Esophagus muscularis mucosa (tissue), 4 donors: ENCODE data around the gene IL36RN. TPM values are rescaled to one million over a fixed set of nuclear protein-coding genes. Genes with fewer than 3 reads are reported as not detected.
A peak's percentile ranks its signal among the peaks of the same experiment; 100 is the strongest.

Source experiments
- DNase-seq: peaks from one replicate; pipeline ENCODE4 v3.0.0-alpha.2; 2017; ENCODE audit errors: extremely low spot score
- H3K27ac ChIP-seq, 4 donors: fragments of 200-600 bp; sonication (generic); replicated peaks in 1 of 4; 1 replicate in 3 of 4; 2 replicates in 1 of 4; pipeline ENCODE4 v1.5.1; 2016 to 2019; ENCODE audit warnings: mild to moderate bottlenecking in 1 of 4
- H3K27me3 ChIP-seq, 4 donors: fragments of 200-600 bp; sonication (generic); one replicate each; pipeline versions ENCODE4 v1.5.1 to v1.6.0; 2016 to 2019
- H3K36me3 ChIP-seq, 4 donors: fragments of 200-600 bp; sonication (generic); one replicate each; pipeline ENCODE4 v1.5.1; 2016 to 2019
- H3K4me1 ChIP-seq, 4 donors: fragments of 200-600 bp; sonication (generic); one replicate each; pipeline ENCODE4 v1.5.1; 2016 to 2019
- H3K4me3 ChIP-seq, 4 donors: fragments of 200-600 bp; sonication (generic); 1 replicate in 2 of 4; 2 replicates in 2 of 4; pipeline ENCODE4 v1.5.1; 2016 to 2019; ENCODE audit warnings: mild to moderate bottlenecking in 4 of 4, moderate library complexity in 1 of 4
- H3K9me3 ChIP-seq, 4 donors: fragments of 200-600 bp; sonication (generic); 1 replicate in 3 of 4; 2 replicates in 1 of 4; pipeline ENCODE4 v1.5.1; 2016 to 2019
- CTCF ChIP-seq, 3 experiments: fragments of 200-600 bp in 2 of 3; fragments of 450-650 bp in 1 of 3; sonication (generic) in 2 of 3; IDR thresholded peaks; one replicate each; pipeline ENCODE4 v1.5.1; 2017 to 2019; ENCODE audit warnings: antibody characterized with exemption in 3 of 3, mild to moderate bottlenecking in 2 of 3, moderate library complexity in 1 of 3
- EP300 ChIP-seq: sonication (generic); formaldehyde crosslinking; IDR thresholded peaks from one replicate; pipeline ENCODE4 v1.6.1; 2017; ENCODE audit warnings: antibody characterized with exemption
- POLR2A ChIP-seq: fragments of 450-650 bp; IDR thresholded peaks from one replicate; pipeline ENCODE4 v1.6.1; 2017; ENCODE audit warnings: antibody characterized with exemption, moderate library complexity, mild to moderate bottlenecking, low read depth
- POLR2AphosphoS5 ChIP-seq, 2 donors: sonication (generic); formaldehyde crosslinking; IDR thresholded peaks; one replicate each; pipeline ENCODE4 v1.6.1; 2017; ENCODE audit warnings: antibody characterized with exemption in 2 of 2
- WGBS: methylation state at CpG from one replicate; pipeline ENCODE4 v1.1.5; 2018; 5-methylcytosine and 5-hydroxymethylcytosine counted together
- intact Hi-C: fragments of 100-400 bp; cut with DNase I; formaldehyde crosslinking; loops from one replicate; pipeline ENCODE4 v1.15.1; 2023
- total RNA-seq, 4 donors: library from RNA; depleted of rRNA; stranded (reverse); fragments of >200 nt; gene quantifications; one replicate each; pipeline versions ENCODE4 v1.1.0 to v1.2.1, GENCODE V29; 2016

Gene IL36RN
- total RNA-seq, 4 donors from 2014 or later = not detected

GRCh38 chr2:113068706-113069485, 9.9 kb downstream of the IL36RN start:
- H3K4me3 ChIP-seq = no peak overlapping the region
- H3K9me3 ChIP-seq = no peaks in the 10 kb centered on the region
- 53% methylated on average over 5 of the region's 5 CpGs for WGBS
- no peaks in the 10 kb centered on the region for H3K4me1 ChIP-seq
- TF ChIP-seq CTCF (IDR thresholded peaks at IDR 0.05) = no peak
- intact Hi-C loops = no loop called here
- H3K36me3 ChIP-seq = no peaks in the 10 kb centered on the region
- DNase-seq = peak; percentile 10
- H3K27ac ChIP-seq = no peak overlapping the region
- peaks cover 0 to 4% (median 0%) of the 10 kb centered on the region in 4 donors for H3K27me3 ChIP-seq

GRCh38 chr2:113069676-113070605, 10.9 kb downstream of the IL36RN start:
- Histone ChIP-seq H3K4me3 (no peak overlapping the region), H3K27me3 (peaks cover 0 to 4% (median 0%) of the 10 kb centered on the region in 4 donors), H3K4me1 (no peaks in the 10 kb centered on the region), H3K9me3 (no peaks in the 10 kb centered on the region), H3K27ac (no peak overlapping the region), H3K36me3 (no peaks in the 10 kb centered on the region)
- 87% methylated on average over 4 of the region's 4 CpGs for WGBS
- TF ChIP-seq POLR2A (no peak), EP300 (no peak), POLR2AphosphoS5 (IDR thresholded peaks at IDR 0.05) (no peak), CTCF (IDR thresholded peaks at IDR 0.05) (no peak)
- DNase-seq = peak; percentile 66
- intact Hi-C loops = no loop called here

- intact Hi-C loops = no loop called here
- Histone ChIP-seq H3K4me3 (no peak overlapping the region), H3K27ac (no peak overlapping the region), H3K9me3 (no peaks in the 10 kb centered on the region), H3K36me3 (no peaks in the 10 kb centered on the region), H3K27me3 (peaks cover 0 to 4% (median 0%) of the 10 kb centered on the region in 4 donors), H3K4me1 (no peaks in the 10 kb centered on the region)
- 68% methylated on average over 1 of the region's 1 CpG for WGBS
- no peak for TF ChIP-seq CTCF (IDR thresholded peaks at IDR 0.05)
- TF ChIP-seq EP300 = no peak
- no peak for TF ChIP-seq POLR2A
- TF ChIP-seq POLR2AphosphoS5 (IDR thresholded peaks at IDR 0.05) = no peak
- DNase-seq = no peak
Measured at GRCh38 chr2:113070606-113070975, 11.6 kb downstream of the IL36RN start.

GRCh38 chr2:113072584-113072983, 13.6 kb downstream of the IL36RN start:
- no peak for DNase-seq
- no peak for TF ChIP-seq POLR2AphosphoS5 (IDR thresholded peaks at IDR 0.05)
- TF ChIP-seq CTCF (IDR thresholded peaks at IDR 0.05) = no peak
- TF ChIP-seq EP300 = no peak
- no peak for TF ChIP-seq POLR2A
- WGBS = 70% methylated on average over 4 of the region's 4 CpGs

More at GRCh38 chr2:113072584-113072983, 13.6 kb downstream of the IL36RN start:
- H3K27me3 ChIP-seq = peaks cover 0 to 4% (median 0%) of the 10 kb centered on the region in 4 donors
- no peak overlapping the region for H3K4me3 ChIP-seq
- intact Hi-C loops = no loop called here
- H3K9me3 ChIP-seq = no peaks in the 10 kb centered on the region
- H3K36me3 ChIP-seq = no peaks in the 10 kb centered on the region
- no peak overlapping the region for H3K27ac ChIP-seq
- H3K4me1 ChIP-seq = no peaks in the 10 kb centered on the region
